H1 (cell line): ENCODE data around the gene HNRNPH2.

ENCODE experiments used
- BCL11A ChIP-seq, 2 experiments: IDR thresholded peaks; one replicate each; pipeline ENCODE4 v1.6.1; 2011; ENCODE audit warnings: low read depth in 2 of 2, low read length in 2 of 2, mild to moderate bottlenecking in 2 of 2
- HDAC6 ChIP-seq: IDR thresholded peaks from one replicate; pipeline ENCODE4 v1.7.1; 2012; ENCODE audit warnings: low read depth, mild to moderate bottlenecking, inconsistent platforms, low read length, moderate library complexity
- POLR2AphosphoS5 ChIP-seq: IDR thresholded peaks from 2 replicates; pipeline ENCODE4 v1.6.1; 2011; ENCODE audit warnings: low read depth, low read length

GRCh38 chrX:101442085-101442484, 34.1 kb downstream of the HNRNPH2 start:
- TF ChIP-seq HDAC6 (no peak), POLR2AphosphoS5 (no peak), BCL11A (IDR thresholded peaks at IDR 0.05; ENCODE audit: low read depth in 2 of 2, low read length in 2 of 2) (no peak)
